ENCODE data around the gene DQX1. TPM values are rescaled to one million over a fixed set of nuclear protein-coding genes. Genes with fewer than 3 reads are reported as not detected.

Gene DQX1
- total RNA-seq, 6 experiments from 2014 or later, result 0.14 to 0.40 TPM; not detected in 4

DNA sequence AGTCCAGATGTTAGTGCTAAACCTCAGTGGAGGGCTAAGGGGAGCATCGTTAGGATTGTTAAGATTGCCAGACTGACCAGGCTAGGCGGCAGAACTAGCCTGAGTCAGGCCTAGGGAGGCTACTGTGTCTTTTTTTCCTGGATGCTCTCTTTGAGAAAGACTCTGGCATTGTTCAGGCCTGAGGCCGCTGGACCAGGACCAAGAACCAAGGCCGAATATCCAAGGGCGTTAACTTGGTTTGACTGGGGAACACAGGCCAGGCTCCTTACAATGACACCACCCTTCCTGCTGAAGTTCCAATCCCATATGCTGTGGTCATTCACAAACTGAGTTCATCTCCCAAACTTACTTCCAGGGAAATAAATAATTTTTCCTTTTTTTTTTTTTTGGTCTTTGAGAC is 14.3 kb upstream of the DQX1 start:
- no peak for DNase-seq
- TF ChIP-seq, protein P1, sequence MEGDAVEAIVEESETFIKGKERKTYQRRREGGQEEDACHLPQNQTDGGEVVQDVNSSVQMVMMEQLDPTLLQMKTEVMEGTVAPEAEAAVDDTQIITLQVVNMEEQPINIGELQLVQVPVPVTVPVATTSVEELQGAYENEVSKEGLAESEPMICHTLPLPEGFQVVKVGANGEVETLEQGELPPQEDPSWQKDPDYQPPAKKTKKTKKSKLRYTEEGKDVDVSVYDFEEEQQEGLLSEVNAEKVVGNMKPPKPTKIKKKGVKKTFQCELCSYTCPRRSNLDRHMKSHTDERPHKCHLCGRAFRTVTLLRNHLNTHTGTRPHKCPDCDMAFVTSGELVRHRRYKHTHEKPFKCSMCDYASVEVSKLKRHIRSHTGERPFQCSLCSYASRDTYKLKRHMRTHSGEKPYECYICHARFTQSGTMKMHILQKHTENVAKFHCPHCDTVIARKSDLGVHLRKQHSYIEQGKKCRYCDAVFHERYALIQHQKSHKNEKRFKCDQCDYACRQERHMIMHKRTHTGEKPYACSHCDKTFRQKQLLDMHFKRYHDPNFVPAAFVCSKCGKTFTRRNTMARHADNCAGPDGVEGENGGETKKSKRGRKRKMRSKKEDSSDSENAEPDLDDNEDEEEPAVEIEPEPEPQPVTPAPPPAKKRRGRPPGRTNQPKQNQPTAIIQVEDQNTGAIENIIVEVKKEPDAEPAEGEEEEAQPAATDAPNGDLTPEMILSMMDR (IDR thresholded peaks at IDR 0.05), result no peak
- no peaks in the 10 kb centered on the region for H3K9me3 Mint-ChIP-seq
- H3K27ac Mint-ChIP-seq, result no peak overlapping the region
- H3K36me3 Mint-ChIP-seq (ENCODE audit: low read depth), result peaks cover 5% of the 10 kb centered on the region
- no peaks in the 10 kb centered on the region for H3K27me3 Mint-ChIP-seq (ENCODE audit: insufficient read depth)
- H3K4me3 Mint-ChIP-seq, result no peak overlapping the region
- peaks cover 13% of the 10 kb centered on the region for H3K4me1 Mint-ChIP-seq (ENCODE audit: low read depth)

DNA sequence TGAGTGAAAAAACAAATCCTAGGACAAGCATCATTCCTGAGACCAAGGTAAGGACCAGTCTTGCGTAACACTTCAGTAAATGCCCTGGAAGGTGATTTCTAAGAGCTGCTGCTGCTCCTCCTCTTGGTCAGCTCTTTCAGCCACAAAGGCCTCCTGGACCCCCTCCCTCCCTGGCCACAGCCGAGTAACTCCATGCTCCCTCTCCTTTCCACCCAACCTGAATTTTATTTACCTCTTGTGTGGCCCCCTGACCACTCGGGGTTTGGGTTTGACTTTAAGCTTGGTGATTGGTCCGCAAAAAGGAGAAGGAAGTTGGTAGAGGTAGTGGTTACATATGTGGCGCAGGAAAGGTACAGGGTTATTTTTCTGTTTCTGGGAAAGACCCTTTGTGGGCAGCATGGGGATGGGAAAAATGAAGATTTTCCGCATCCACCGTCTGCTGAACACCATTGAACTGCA is 12.9 kb upstream of the DQX1 start:
- H3K4me3 Mint-ChIP-seq, result no peak overlapping the region
- H3K9me3 Mint-ChIP-seq, result no peaks in the 10 kb centered on the region
- no peak overlapping the region for H3K27ac Mint-ChIP-seq
- H3K27me3 Mint-ChIP-seq (ENCODE audit: insufficient read depth), result no peaks in the 10 kb centered on the region
- TF ChIP-seq, protein P1 (IDR thresholded peaks at IDR 0.05), result no peak
- H3K4me1 Mint-ChIP-seq (ENCODE audit: low read depth), result peaks cover 13% of the 10 kb centered on the region
- no peaks in the 10 kb centered on the region; the same call in 1 of the 2 replicates for H3K36me3 Mint-ChIP-seq (ENCODE audit: low read depth)
- DNase-seq, result no peak

DNA sequence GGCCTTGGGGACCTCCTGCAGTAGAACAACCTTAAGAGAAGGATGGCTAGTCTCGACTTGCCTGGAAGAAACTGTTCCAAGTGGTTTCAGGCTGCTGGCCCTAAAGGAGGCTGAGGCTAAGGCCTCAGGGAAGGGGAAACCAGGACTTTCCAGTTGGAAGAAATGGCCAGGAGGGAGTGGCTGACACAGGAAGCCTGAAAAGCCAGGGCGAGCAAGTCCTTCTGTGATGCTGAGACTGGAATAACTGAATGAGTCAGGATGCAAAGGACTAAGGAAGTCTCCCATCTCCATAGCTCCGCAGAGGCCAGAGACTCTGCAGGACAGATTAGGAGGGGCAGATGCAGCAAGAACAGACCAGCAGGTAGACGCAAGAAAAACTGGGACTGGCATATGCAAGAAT is 11.1 kb upstream of the DQX1 start:
- Mint-ChIP-seq H3K27me3 (ENCODE audit: insufficient read depth) (no peaks in the 10 kb centered on the region), H3K27ac (peak overlapping the region; percentile 65), H3K36me3 (ENCODE audit: low read depth) (peaks cover 6% of the 10 kb centered on the region), H3K4me3 (no peak overlapping the region), H3K9me3 (no peaks in the 10 kb centered on the region), H3K4me1 (ENCODE audit: low read depth) (peaks cover 20% of the 10 kb centered on the region)
- DNase-seq, result peak; percentile 19
- TF ChIP-seq, protein P1 (IDR thresholded peaks at IDR 0.05), result no peak

DNA sequence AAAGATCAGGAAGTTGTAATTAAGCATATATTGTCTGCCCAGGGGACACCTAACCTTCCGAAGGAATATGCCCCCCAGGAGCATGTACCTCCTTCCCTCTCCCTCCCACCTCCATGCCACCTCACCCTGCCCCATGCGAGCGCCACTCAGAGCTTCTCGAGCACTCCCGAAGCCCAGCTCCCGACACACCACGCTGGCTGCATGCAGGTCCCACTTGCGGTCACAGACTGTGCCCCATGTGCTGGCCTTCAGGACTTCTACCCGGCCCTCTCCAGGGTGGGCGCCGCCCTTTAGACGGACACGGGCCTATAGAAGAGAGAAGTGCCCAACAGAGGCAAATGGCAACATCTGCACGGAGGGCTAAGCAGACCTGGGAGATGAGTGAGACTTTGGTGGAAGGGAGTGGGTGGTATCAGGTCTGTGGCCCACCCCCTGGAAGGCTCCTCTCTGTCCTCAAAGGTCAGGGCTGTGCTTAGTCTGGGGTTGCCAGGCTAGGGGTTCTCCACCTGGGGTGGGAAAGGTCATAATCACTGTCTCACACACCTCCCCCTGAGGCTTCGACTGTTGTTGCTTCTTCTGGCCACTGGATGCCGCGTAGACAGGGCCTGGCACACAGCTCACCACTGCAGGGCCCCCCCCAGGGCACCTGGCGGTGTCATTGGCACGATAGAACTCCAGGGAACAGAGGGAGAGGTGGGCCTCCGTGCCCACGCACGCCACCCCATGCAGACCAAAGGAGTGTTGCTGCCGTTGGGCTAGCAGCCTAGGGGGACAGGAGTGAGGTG is 10.3 kb upstream of the DQX1 start:
- no peak overlapping the region; the same call in 1 of the 2 replicates for H3K27ac Mint-ChIP-seq
- TF ChIP-seq, protein P1 (IDR thresholded peaks at IDR 0.05), result 0 out of 2 replicates have a peak, but pooled peaks have one; percentile 13
- no peaks in the 10 kb centered on the region for H3K27me3 Mint-ChIP-seq (ENCODE audit: insufficient read depth)
- DNase-seq, result no peak
- H3K36me3 Mint-ChIP-seq (ENCODE audit: low read depth), result peaks cover 9% of the 10 kb centered on the region
- no peaks in the 10 kb centered on the region for H3K9me3 Mint-ChIP-seq
- peaks cover 28% of the 10 kb centered on the region for H3K4me1 Mint-ChIP-seq (ENCODE audit: low read depth)
- H3K4me3 Mint-ChIP-seq, result no peak overlapping the region

DNA sequence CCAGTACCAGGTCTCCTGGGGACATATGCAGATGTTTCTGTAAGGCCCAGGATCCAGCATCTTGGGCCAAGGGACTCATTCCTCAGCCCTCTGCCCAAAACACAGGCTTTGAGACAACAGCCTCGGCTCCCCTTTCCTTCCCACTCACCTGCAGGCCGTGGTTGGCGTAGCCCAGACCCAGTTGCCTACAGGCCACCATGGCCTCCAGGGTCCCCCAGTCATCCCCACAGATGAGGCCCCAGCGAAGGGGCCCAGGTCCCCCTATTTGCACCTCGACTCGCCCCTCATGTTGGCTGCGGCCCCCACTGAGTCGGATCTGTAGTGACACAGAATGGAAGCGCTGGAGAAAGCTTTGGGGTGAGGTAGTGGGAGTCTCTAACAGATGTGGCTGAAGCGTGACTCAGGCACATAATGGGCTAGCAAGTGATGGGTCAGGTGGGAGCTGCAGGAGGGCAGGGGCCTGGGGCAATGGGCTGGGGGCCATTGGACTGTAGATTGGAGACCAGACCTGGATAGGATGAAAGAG is 9.5 kb upstream of the DQX1 start:
- Mint-ChIP-seq H3K27ac (no peak overlapping the region), H3K4me3 (no peak overlapping the region)
- TF ChIP-seq, protein P1 (IDR thresholded peaks at IDR 0.05), result no peak

More for the DNA sequence above, 9.5 kb upstream of the DQX1 start:
- Mint-ChIP-seq H3K36me3 (ENCODE audit: low read depth) (peaks cover 9% of the 10 kb centered on the region), H3K27me3 (ENCODE audit: insufficient read depth) (no peaks in the 10 kb centered on the region), H3K4me1 (ENCODE audit: low read depth) (peaks cover 36% of the 10 kb centered on the region), H3K9me3 (no peaks in the 10 kb centered on the region)
- DNase-seq, result no peak
